Camera-type eye (tissue), 1 donor: Measurements from ENCODE around the gene TMEM213. TPM values are rescaled to one million over a fixed set of nuclear protein-coding genes. Genes with fewer than 3 reads are reported as not detected.

Source experiments
- total RNA-seq: library from RNA; depleted of rRNA; stranded (reverse); fragments of >200 nt; gene quantifications from one replicate; pipeline ENCODE4 v1.2.3, GENCODE V29; 2014

Gene TMEM213, protein sequence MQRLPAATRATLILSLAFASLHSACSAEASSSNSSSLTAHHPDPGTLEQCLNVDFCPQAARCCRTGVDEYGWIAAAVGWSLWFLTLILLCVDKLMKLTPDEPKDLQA
- not detected for total RNA-seq

DNA sequence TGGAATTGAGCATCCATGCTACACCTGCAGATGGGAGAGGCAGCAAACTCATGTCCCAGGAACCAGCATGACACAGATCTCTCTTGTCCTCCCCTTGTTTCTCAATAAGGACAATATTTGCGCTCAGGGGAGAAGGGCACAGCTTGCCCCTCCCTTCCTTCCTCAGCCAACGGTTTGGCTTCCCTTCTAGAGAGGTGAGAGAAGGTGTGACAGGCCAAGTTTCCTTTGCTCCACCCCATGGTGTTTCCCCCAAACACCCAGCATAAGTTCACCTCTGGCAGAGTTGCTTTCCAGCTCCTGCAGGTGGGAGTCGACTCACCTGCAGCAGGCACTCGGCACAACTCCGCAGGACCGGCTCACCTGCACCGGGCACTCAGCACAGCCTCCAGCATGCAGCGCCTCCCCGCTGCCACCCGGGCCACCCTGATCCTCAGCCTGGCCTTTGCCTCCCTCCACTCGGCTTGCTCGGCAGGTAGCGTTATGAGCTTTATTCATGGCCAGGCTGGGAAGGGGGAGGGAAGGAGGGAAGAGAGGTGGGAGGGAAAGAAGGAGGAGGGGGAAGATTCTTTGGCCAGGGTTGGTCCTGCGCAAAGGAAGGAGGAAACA is at the start of gene TMEM213, which contains the start of gene ATP6V0A4:
TMEM213 (plus strand) TSS at position 280 of the 606 bp plus-strand sequence; CDS start at position 391, 111 bp downstream.
ATP6V0A4 (minus strand) TSS at position 482 of the 606 bp plus-strand sequence. CDS start 26,949 bp downstream, outside the sequence.

Other genes with a start within 250 kb of the TMEM213 start
- gene SVOPL, start 96.6 kb upstream of the TMEM213 start, total RNA-seq: 0.99 TPM
- 0.66 TPM for gene ATP6V0A4, start 202 bp downstream of the TMEM213 start, total RNA-seq
- gene KIAA1549, start 183.4 kb downstream of the TMEM213 start, total RNA-seq: 16.4 TPM
- gene ZC3HAV1L, start 238.0 kb downstream of the TMEM213 start, total RNA-seq: 34.2 TPM